Measurements from ENCODE around the gene QRICH1. TPM values are rescaled to one million over a fixed set of nuclear protein-coding genes. Genes with fewer than 3 reads are reported as not detected.

QRICH1 gene
- total RNA-seq, 1 donor from 2014 or later: 56.0 TPM

DNA sequence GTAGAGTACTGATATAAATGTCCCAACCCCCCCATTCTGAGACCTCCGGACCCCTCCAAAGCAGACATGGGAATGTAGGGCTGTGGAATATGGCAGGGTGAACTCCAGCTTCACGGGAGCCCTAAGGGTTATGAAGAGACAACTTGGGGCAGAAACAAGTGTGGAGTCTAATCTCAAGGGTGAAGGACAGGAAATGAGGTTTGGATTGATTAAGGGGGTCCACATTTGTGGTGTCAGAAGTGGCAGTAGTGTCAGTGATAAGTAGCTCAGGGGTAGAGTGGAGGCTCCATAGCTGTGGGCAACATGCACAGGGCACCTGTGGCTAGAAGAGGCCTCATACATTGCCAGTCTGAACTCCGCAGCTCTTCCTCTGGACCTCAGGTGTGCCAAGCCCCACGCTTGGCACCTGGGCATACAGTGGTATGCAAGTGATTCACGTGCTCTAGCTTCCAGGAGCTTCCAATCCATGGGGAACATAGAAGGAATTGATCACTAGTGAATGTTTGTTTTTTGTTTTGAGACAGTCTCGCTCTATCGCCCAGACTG, 108.0 kb downstream of the QRICH1 start:
- Histone ChIP-seq H3K36me3 (ENCODE audit: control insufficient read depth, insufficient read depth, low read length) (peaks cover 2% of the 10 kb centered on the region), H3K27me3 (ENCODE audit: control insufficient read depth, insufficient read depth, low read length) (no peaks in the 10 kb centered on the region), H3K4me3 (ENCODE audit: low read depth, low read length) (no peak overlapping the region)
- TF ChIP-seq, protein P1, sequence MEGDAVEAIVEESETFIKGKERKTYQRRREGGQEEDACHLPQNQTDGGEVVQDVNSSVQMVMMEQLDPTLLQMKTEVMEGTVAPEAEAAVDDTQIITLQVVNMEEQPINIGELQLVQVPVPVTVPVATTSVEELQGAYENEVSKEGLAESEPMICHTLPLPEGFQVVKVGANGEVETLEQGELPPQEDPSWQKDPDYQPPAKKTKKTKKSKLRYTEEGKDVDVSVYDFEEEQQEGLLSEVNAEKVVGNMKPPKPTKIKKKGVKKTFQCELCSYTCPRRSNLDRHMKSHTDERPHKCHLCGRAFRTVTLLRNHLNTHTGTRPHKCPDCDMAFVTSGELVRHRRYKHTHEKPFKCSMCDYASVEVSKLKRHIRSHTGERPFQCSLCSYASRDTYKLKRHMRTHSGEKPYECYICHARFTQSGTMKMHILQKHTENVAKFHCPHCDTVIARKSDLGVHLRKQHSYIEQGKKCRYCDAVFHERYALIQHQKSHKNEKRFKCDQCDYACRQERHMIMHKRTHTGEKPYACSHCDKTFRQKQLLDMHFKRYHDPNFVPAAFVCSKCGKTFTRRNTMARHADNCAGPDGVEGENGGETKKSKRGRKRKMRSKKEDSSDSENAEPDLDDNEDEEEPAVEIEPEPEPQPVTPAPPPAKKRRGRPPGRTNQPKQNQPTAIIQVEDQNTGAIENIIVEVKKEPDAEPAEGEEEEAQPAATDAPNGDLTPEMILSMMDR (IDR thresholded peaks at IDR 0.05; ENCODE audit: insufficient read depth, low read length, poor library complexity, severe bottlenecking): no peak
- DNase-seq (ENCODE audit: low read depth): no peak

DNA sequence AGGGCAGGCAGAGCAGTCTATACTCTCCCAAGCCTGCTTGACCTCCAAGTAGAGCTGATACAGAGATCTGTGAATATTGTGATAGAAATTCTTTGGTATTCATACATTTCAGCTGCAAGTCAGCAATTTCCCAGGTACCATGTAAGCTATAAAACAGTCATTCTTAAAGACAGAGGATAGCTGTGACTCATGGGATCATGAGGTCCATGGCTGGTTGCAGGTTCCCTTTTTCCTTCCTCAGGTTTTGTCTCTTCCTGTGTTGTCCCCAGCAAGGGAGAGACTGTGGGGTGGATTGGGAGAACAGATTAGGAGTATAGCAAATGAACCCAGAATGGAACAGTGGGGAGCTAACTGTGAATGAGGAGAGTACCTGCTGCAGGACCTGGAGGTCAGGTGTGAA, 109.2 kb downstream of the QRICH1 start:
- Histone ChIP-seq H3K27me3 (ENCODE audit: control insufficient read depth, insufficient read depth, low read length) (no peaks in the 10 kb centered on the region), H3K36me3 (ENCODE audit: control insufficient read depth, insufficient read depth, low read length) (peaks cover 2% of the 10 kb centered on the region), H3K4me3 (ENCODE audit: low read depth, low read length) (no peak overlapping the region)
- TF ChIP-seq, protein P1 (IDR thresholded peaks at IDR 0.05; ENCODE audit: insufficient read depth, low read length, poor library complexity, severe bottlenecking): no peak
- DNase-seq (ENCODE audit: low read depth): no peak

DNA sequence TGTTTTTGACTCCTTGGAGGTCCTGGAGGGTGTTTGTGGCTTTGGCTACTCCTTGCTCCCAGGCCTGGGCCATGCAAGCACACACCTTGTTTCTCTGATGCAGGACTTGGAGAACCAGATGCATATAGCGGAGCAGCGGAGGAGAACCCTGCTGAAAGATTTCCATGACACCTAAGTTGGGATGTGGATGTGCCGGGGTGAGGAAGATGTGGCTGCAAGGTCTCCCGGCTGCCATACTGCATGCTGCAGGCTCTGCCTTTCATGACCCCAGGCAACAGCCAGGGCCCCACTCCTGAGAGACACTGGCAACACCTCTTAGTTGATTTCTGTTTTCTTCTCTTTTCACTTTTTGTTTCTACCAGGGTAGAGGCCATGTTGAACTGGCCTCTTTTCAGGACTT, 110.8 kb downstream of the QRICH1 start:
- Histone ChIP-seq H3K27me3 (ENCODE audit: control insufficient read depth, insufficient read depth, low read length) (no peaks in the 10 kb centered on the region), H3K4me3 (ENCODE audit: low read depth, low read length) (no peak overlapping the region), H3K36me3 (ENCODE audit: control insufficient read depth, insufficient read depth, low read length) (peaks cover 6% of the 10 kb centered on the region)
- DNase-seq (ENCODE audit: low read depth): no peak
- TF ChIP-seq, protein P1 (IDR thresholded peaks at IDR 0.05; ENCODE audit: insufficient read depth, low read length, poor library complexity, severe bottlenecking): no peak

DNA sequence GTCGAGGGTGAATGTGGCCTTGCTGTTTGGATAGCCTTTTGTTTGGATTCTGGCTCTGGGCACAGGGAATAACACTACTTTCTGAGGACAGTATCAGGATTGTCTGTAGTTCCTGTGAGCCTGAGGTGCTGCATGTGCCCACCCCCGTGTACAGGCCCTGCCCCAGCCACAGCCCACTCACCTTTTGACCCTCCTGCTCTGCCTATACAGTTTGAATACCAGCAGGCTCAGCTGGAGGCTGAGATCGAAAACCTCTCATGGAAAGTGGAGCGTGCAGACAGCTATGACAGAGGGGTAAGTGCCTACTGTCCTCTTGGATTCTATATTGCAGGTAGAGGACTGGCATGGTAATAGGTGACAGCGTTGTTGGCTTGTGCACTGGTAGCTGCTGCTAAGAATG, 111.2 kb downstream of the QRICH1 start:
- H3K36me3 ChIP-seq (ENCODE audit: control insufficient read depth, insufficient read depth, low read length): peaks cover 6% of the 10 kb centered on the region
- H3K4me3 ChIP-seq (ENCODE audit: low read depth, low read length): no peak overlapping the region
- TF ChIP-seq, protein P1 (IDR thresholded peaks at IDR 0.05; ENCODE audit: insufficient read depth, low read length, poor library complexity, severe bottlenecking): no peak
- no peak for DNase-seq (ENCODE audit: low read depth)
- H3K27me3 ChIP-seq (ENCODE audit: control insufficient read depth, insufficient read depth, low read length): no peaks in the 10 kb centered on the region

DNA sequence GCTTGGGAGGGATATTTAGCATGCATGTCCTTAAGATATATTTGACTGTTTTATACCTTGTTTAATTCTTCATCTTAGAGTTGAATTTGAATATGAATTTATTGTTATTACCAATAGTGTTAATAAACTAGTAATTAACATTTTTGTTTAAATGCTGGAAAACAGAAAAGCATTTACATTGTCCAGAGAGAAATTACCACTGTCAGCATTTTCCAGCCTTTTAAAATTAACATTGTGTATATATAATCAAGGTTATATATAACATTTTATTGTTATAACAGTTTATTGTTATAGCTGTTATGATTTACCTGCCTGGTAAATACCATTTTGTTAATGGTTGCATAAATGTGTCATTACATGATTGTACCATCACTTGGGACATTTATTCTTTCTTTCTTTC, 111.9 kb downstream of the QRICH1 start:
- DNase-seq (ENCODE audit: low read depth): no peak
- H3K36me3 ChIP-seq (ENCODE audit: control insufficient read depth, insufficient read depth, low read length): peaks cover 6% of the 10 kb centered on the region
- H3K27me3 ChIP-seq (ENCODE audit: control insufficient read depth, insufficient read depth, low read length): no peaks in the 10 kb centered on the region
- H3K4me3 ChIP-seq (ENCODE audit: low read depth, low read length): no peak overlapping the region
- TF ChIP-seq, protein P1 (IDR thresholded peaks at IDR 0.05; ENCODE audit: insufficient read depth, low read length, poor library complexity, severe bottlenecking): no peak

DNA sequence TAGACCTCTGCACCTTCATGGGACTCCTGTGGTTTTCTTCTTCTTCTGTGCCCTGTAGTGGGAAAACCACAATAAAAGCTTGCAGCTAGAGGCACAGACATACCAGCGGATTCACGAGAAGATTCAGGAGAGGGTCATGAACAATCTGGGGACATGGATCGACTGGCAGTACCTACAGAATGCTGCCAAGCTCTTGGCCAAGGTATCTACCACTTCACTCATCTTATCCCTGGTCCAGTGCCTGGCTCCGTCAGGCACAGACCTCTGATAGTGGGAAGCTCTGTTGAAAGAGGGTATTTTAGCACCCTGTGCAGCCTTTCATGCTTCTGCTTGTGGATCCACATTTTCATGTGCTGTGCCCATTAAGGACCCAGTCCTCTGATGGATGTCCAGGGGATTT, 113.6 kb downstream of the QRICH1 start:
- H3K36me3 ChIP-seq (ENCODE audit: control insufficient read depth, insufficient read depth, low read length): peaks cover 6% of the 10 kb centered on the region

More for the DNA sequence above, 113.6 kb downstream of the QRICH1 start:
- Histone ChIP-seq H3K27me3 (ENCODE audit: control insufficient read depth, insufficient read depth, low read length) (no peaks in the 10 kb centered on the region), H3K4me3 (ENCODE audit: low read depth, low read length) (no peak overlapping the region)
- DNase-seq (ENCODE audit: low read depth): no peak
- TF ChIP-seq, protein P1 (IDR thresholded peaks at IDR 0.05; ENCODE audit: insufficient read depth, low read length, poor library complexity, severe bottlenecking): no peak
